A549 (cell line): Measurements from ENCODE around the gene CLDN18. TPM values are rescaled to one million over a fixed set of nuclear protein-coding genes. Genes with fewer than 3 reads are reported as not detected.

Source experiments
- ATAC-seq, 2 experiments: fragments of 200-7000 bp in 1 of 2; fragments of >200 bp in 1 of 2; cut with Nextera tagmentation in 1 of 2; cut with Tn5 transposase in 1 of 2; 3 replicates each; pipeline versions ENCODE4 v1.8.0 to v1.9.1; 2018 to 2020; ENCODE audit warnings: mild to moderate bottlenecking in 1 of 2, moderate library complexity in 1 of 2
- CTCF ChIA-PET: fragments of 300-600 bp; sonication (Branson Sonifier 250); formaldehyde crosslinking; extraction: SDS; loops from one replicate; lab custom pipeline; 2021; ENCODE audit warnings: antibody characterized with exemption, inconsistent platforms; lab: Yijun Ruan, JAX
- POLR2A ChIA-PET: fragments of 350-600 bp; formaldehyde crosslinking; extraction: SDS; loops from one replicate; lab custom pipeline; 2021; ENCODE audit warnings: antibody characterized with exemption, inconsistent platforms; lab: Yijun Ruan, JAX
- DNase-seq, 2 experiments: peaks; one replicate each; pipeline versions ENCODE4 v3.0.0 to v3.0.0-alpha.2; 2011 to 2016; ENCODE audit warnings: low read depth in 1 of 2, low spot score in 1 of 2
- FAIRE-seq: peaks from 2 replicates; lab custom pipeline; 2011; peaks lifted over from hg19 to GRCh38; lab: Jason Lieb, UNC
- H3K27ac ChIP-seq, 2 experiments: fragments of >200 bp; sonication (Bioruptor Twin); formaldehyde crosslinking; 3 replicates each; pipeline ENCODE4 v1.5.1; 2016 to 2017
- H3K4me1 ChIP-seq: fragments of >200 bp; sonication (Bioruptor Twin); formaldehyde crosslinking; 3 replicates; pipeline ENCODE4 v1.6.1; 2016
- H3K4me2 ChIP-seq: fragments of >200 bp; sonication (Bioruptor Twin); formaldehyde crosslinking; 3 replicates; pipeline ENCODE4 v1.6.1; 2016
- H3K4me3 ChIP-seq: fragments of >200 bp; sonication (Bioruptor Twin); formaldehyde crosslinking; 3 replicates; pipeline ENCODE4 v1.5.1; 2016
- H3K9me3 ChIP-seq: fragments of >200 bp; sonication (Bioruptor Twin); formaldehyde crosslinking; 3 replicates; pipeline ENCODE4 v1.6.1; 2016
- CBX8 ChIP-seq: fragments of 200-600 bp; sonication (generic); IDR thresholded peaks from 2 replicates; pipeline ENCODE4 v1.6.1; 2016
- CHD4 ChIP-seq: fragments of 200-600 bp; sonication (generic); IDR thresholded peaks from 2 replicates; pipeline ENCODE4 v1.6.1; 2016; ENCODE audit warnings: antibody characterized with exemption, mild to moderate bottlenecking, borderline replicate concordance
- EHMT2 ChIP-seq: fragments of 200-600 bp; sonication (generic); IDR thresholded peaks from 2 replicates; pipeline ENCODE4 v1.6.1; 2016; ENCODE audit warnings: antibody characterized with exemption, low read depth, mild to moderate bottlenecking, moderate library complexity
- ELK1 ChIP-seq: fragments of 150-350 bp; IDR thresholded peaks from 2 replicates; pipeline ENCODE4 v1.6.1; 2014; ENCODE audit warnings: low read depth, mild to moderate bottlenecking, low read length
- FOSL2 ChIP-seq, 2 experiments: fragments of 450-650 bp in 1 of 2; fragments of >200 bp in 1 of 2; sonication (Bioruptor Twin) in 1 of 2; formaldehyde crosslinking; IDR thresholded peaks; 2 replicates each; pipeline versions ENCODE4 v1.5.0 to v1.6.1; 2016 to 2020; ENCODE audit warnings: mild to moderate bottlenecking in 1 of 2, moderate library complexity in 1 of 2
- HDAC2 ChIP-seq: fragments of 200-600 bp; sonication (generic); IDR thresholded peaks from 2 replicates; pipeline ENCODE4 v1.6.1; 2016
- HMGXB4 ChIP-seq: fragments of 250-450 bp; sonication (Bioruptor Pico); IDR thresholded peaks from 2 replicates; pipeline ENCODE4 v1.5.0; 2021; ENCODE audit warnings: mild to moderate bottlenecking, moderate library complexity, borderline replicate concordance
- HOXA7 ChIP-seq: fragments of 250-450 bp; sonication (Bioruptor Pico); IDR thresholded peaks from 2 replicates; pipeline ENCODE4 v1.5.0; 2020; ENCODE audit warnings: mild to moderate bottlenecking, moderate library complexity
- HOXB5 ChIP-seq: fragments of 250-450 bp; sonication (Bioruptor Pico); IDR thresholded peaks from 2 replicates; pipeline ENCODE4 v1.5.0; 2020; ENCODE audit warnings: mild to moderate bottlenecking, moderate library complexity
- KDM1A ChIP-seq: fragments of 200-600 bp; sonication (generic); IDR thresholded peaks from 2 replicates; pipeline ENCODE4 v1.6.1; 2016; ENCODE audit warnings: low read depth, mild to moderate bottlenecking
- KDM5A ChIP-seq: fragments of 200-600 bp; sonication (generic); IDR thresholded peaks from 2 replicates; pipeline ENCODE4 v1.6.1; 2016; ENCODE audit warnings: antibody characterized with exemption, mild to moderate bottlenecking
- MAFK ChIP-seq: fragments of 450-650 bp; IDR thresholded peaks from 2 replicates; pipeline ENCODE4 v1.6.1; 2014; ENCODE audit not compliant: partially characterized antibody
- MYC ChIP-seq: IDR thresholded peaks from 2 replicates; pipeline ENCODE4 v1.6.1; 2012; ENCODE audit warnings: mild to moderate bottlenecking, inconsistent platforms, low read length, improper control_type of control experiment, borderline replicate concordance
- PBX3 ChIP-seq: IDR thresholded peaks from 2 replicates; pipeline ENCODE4 v1.6.1; 2012
- POLR2AphosphoS2 ChIP-seq: conservative IDR thresholded peaks from 2 replicates; pipeline ENCODE4 v1.6.1; 2012; ENCODE audit warnings: low read length, improper control_type of control experiment, inconsistent platforms
- RARB ChIP-seq: fragments of 250-450 bp; sonication (Bioruptor Pico); IDR thresholded peaks from 2 replicates; pipeline ENCODE4 v1.8.0; 2021; ENCODE audit warnings: mild to moderate bottlenecking, moderate library complexity
- REST ChIP-seq: fragments of 200-600 bp; sonication (generic); IDR thresholded peaks from 2 replicates; pipeline ENCODE4 v1.6.1; 2016; ENCODE audit warnings: antibody characterized with exemption, mild to moderate bottlenecking, moderate library complexity
- RFX5 ChIP-seq: fragments of 450-650 bp; IDR thresholded peaks from 2 replicates; pipeline ENCODE4 v1.7.1; 2014; ENCODE audit warnings: antibody characterized with exemption, mild to moderate bottlenecking, moderate library complexity
- RNF2 ChIP-seq: fragments of 200-600 bp; sonication (generic); IDR thresholded peaks from 2 replicates; pipeline ENCODE4 v1.6.1; 2016; ENCODE audit warnings: low read depth, mild to moderate bottlenecking, antibody characterized with exemption, moderate library complexity, borderline replicate concordance
- SREBF2 ChIP-seq: fragments of 450-650 bp; IDR thresholded peaks from 2 replicates; pipeline ENCODE4 v1.6.1; 2014; ENCODE audit warnings: mild to moderate bottlenecking, moderate library complexity
- USF2 ChIP-seq: fragments of 450-650 bp; IDR thresholded peaks from 2 replicates; pipeline ENCODE4 v1.6.1; 2014; ENCODE audit warnings: antibody characterized with exemption
- ZC3H11A ChIP-seq: fragments of 450-650 bp; IDR thresholded peaks from 2 replicates; pipeline ENCODE4 v1.6.1; 2014; ENCODE audit warnings: antibody characterized with exemption, mild to moderate bottlenecking
- WGBS: methylation state at CpG from one replicate; pipeline ENCODE4 v1.1.6; 2017; ENCODE audit errors: missing lambda C conversion rate; 5-methylcytosine and 5-hydroxymethylcytosine counted together
- polyA plus RNA-seq, 4 experiments: library from polyadenylated mRNA; depleted of rRNA in 3 of 4; stranded (reverse); fragments of >200 nt; fragmentation: RNase III in 1 of 4; extraction: RNeasy Plus Mini Kit Qiagen cat#74134 plus additional on column Dnase treatment in 1 of 4; gene quantifications; 2 replicates in 3 of 4; 3 replicates in 1 of 4; pipeline ENCODE4 v1.2.3, GENCODE V29; 2011 to 2017

CLDN18 gene
- polyA plus RNA-seq, 2 of the 4 experiments (the other 2 are of a cell fraction): not detected

- FAIRE-seq (no peak), DNase-seq (no peak), ATAC-seq (no peak)
- Histone ChIP-seq H3K4me2 (no peak overlapping the region), H3K9me3 (no peaks in the 10 kb centered on the region), H3K27ac (no peak overlapping the region)
- TF ChIP-seq MAFK: no peak
- no peak for TF ChIP-seq ELK1
- TF ChIP-seq POLR2AphosphoS2: no peak
- TF ChIP-seq HDAC2: no peak
- no peak for TF ChIP-seq HOXA7
- TF ChIP-seq, all 56 proteins: peak for 0
- no peaks in the 10 kb centered on the region for H3K4me1 ChIP-seq
- ChIA-PET POLR2A (no interaction called here), CTCF (interaction anchor here (1.1 to 1.3 kb wide), 3 partner anchors 8 to 942 kb away, joined by 3 to 4 read pairs (median 3); no protein-coding TSS in a partner anchor)
- 91% methylated on average over 3 of the region's 3 CpGs for WGBS
- H3K4me3 ChIP-seq: no peak overlapping the region
These were observed 37.0 kb downstream of the CLDN18 start for GRCh38 chr3:138046955-138047354.

GRCh38 chr3:138047596-138048158 lies 37.7 kb downstream of the CLDN18 start:
- 78% methylated on average over 5 of the region's 5 CpGs for WGBS
- H3K4me3 ChIP-seq: no peak overlapping the region
- no peak for ATAC-seq
- TF ChIP-seq MAFK: no peak
- TF ChIP-seq SREBF2: no peak
- no peak for TF ChIP-seq HOXB5
- TF ChIP-seq POLR2AphosphoS2: no peak
- TF ChIP-seq CHD4: no peak
- TF ChIP-seq FOSL2 (IDR thresholded peaks at IDR 0.05): no peak
- TF ChIP-seq FOSL2 (CRISPR knock-in tag; IDR thresholded peaks at IDR 0.05): no peak
- TF ChIP-seq RNF2: no peak
- TF ChIP-seq USF2: no peak
- no peak for TF ChIP-seq MYC
- TF ChIP-seq EHMT2: no peak
- TF ChIP-seq KDM5A: no peak
- TF ChIP-seq REST: no peak
- TF ChIP-seq PBX3: no peak
- TF ChIP-seq HMGXB4 (CRISPR knock-in tag): no peak
- TF ChIP-seq CBX8: no peak
- TF ChIP-seq HOXA7: no peak
- TF ChIP-seq KDM1A: no peak
- no peak for TF ChIP-seq RARB (CRISPR knock-in tag)
- no peak for TF ChIP-seq RFX5
- no peak for TF ChIP-seq ZC3H11A
- POLR2A ChIA-PET: no interaction called here
- H3K4me1 ChIP-seq: no peaks in the 10 kb centered on the region
- H3K27ac ChIP-seq: no peak overlapping the region
- H3K4me2 ChIP-seq: no peak overlapping the region
- no peaks in the 10 kb centered on the region for H3K9me3 ChIP-seq
- CTCF ChIA-PET: interaction anchor here (0.9 to 1.3 kb wide), 2 partner anchors 15 to 71 kb away, joined by 3 read pairs; no protein-coding TSS in a partner anchor
- DNase-seq: no peak
- FAIRE-seq: no peak
